GM12801 (cell line): ENCODE measurements around the gene SDCCAG8.

ENCODE experiments used
- CTCF ChIP-seq: IDR thresholded peaks from one replicate; pipeline ENCODE4 v1.5.1; 2011; ENCODE audit warnings: control low read depth; ENCODE audit not compliant: insufficient read length; ENCODE audit errors: extremely low read depth

The SDCCAG8 gene

GRCh38 chr1:243415663-243416408 is 160.0 kb downstream of the SDCCAG8 start:
- TF ChIP-seq CTCF = no peak

- TF ChIP-seq CTCF = no peak
These were observed 160.7 kb downstream of the SDCCAG8 start for GRCh38 chr1:243416495-243416894.

GRCh38 chr1:243420016-243420945 is 164.4 kb downstream of the SDCCAG8 start:
- TF ChIP-seq CTCF = no peak

GRCh38 chr1:243420946-243421685 is 165.3 kb downstream of the SDCCAG8 start:
- TF ChIP-seq CTCF = no peak

GRCh38 chr1:243421784-243422183 is 165.9 kb downstream of the SDCCAG8 start:
- TF ChIP-seq CTCF = no peak

- no peak for TF ChIP-seq CTCF
These were observed 166.5 kb downstream of the SDCCAG8 start for GRCh38 chr1:243422362-243422761.

- no peak for TF ChIP-seq CTCF
These were observed 172.2 kb downstream of the SDCCAG8 start for GRCh38 chr1:243428084-243428483.
